ENCODE measurements around the gene GTF3C6.

GTF3C6 gene

GRCh38 chr6:110976575-110976974, 18.1 kb downstream of the GTF3C6 start:
- Histone ChIP-seq H3K4me3 (ENCODE audit: insufficient read depth, low read depth, low read length, poor library complexity, severe bottlenecking) (no peak overlapping the region), H3K27me3 (replicated peaks; ENCODE audit: control insufficient read depth, insufficient read depth, low read length, poor library complexity, severe bottlenecking) (no peaks in the 10 kb centered on the region), H3K36me3 (ENCODE audit: control insufficient read depth, insufficient read depth, low read length) (no peaks in the 10 kb centered on the region), H3K27ac (ENCODE audit: insufficient read depth, low read length, poor library complexity, severe bottlenecking) (no peak overlapping the region), H3K9me3 (ENCODE audit: control insufficient read depth, low read length) (no peaks in the 10 kb centered on the region), H3K4me1 (ENCODE audit: control insufficient read depth, insufficient read depth, low read length, poor library complexity, severe bottlenecking) (peaks cover 5% of the 10 kb centered on the region)
- no peak for DNase-seq

DNA sequence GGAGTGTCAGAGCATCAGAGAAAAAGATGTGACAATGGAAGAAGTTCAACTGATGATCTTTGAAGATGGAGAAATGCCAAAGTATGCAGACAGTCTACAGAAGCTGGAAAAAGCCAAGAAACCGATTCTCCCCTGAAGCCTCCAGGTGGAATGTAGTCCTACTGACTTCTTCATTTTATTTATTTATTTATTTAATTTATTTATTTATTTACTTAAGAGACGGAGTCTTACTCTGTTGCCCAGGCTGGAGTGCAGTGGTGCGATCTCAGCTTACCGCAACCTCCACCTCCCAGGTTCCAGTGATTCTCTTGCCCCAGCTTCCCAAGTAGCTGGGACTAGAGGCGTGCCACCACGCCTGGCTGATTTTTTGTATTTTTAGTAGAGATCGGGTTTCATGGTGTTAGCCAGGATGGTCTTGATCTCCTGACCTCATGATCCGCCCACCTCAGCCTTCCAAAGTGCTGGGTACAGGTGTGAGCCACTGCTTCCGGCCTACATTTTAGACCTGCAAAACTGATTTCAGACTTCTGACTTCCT, 21.1 kb downstream of the GTF3C6 start:
- Histone ChIP-seq H3K4me1 (ENCODE audit: control insufficient read depth, insufficient read depth, low read length, poor library complexity, severe bottlenecking) (peaks cover 13% of the 10 kb centered on the region), H3K9me3 (ENCODE audit: control insufficient read depth, low read length) (no peaks in the 10 kb centered on the region), H3K27ac (ENCODE audit: insufficient read depth, low read length, poor library complexity, severe bottlenecking) (no peak overlapping the region), H3K4me3 (ENCODE audit: insufficient read depth, low read depth, low read length, poor library complexity, severe bottlenecking) (no peak overlapping the region), H3K36me3 (ENCODE audit: control insufficient read depth, insufficient read depth, low read length) (no peaks in the 10 kb centered on the region), H3K27me3 (replicated peaks; ENCODE audit: control insufficient read depth, insufficient read depth, low read length, poor library complexity, severe bottlenecking) (no peaks in the 10 kb centered on the region)
- DNase-seq = no peak

- Histone ChIP-seq H3K4me1 (ENCODE audit: control insufficient read depth, insufficient read depth, low read length, poor library complexity, severe bottlenecking) (peaks cover 13% of the 10 kb centered on the region), H3K4me3 (ENCODE audit: insufficient read depth, low read depth, low read length, poor library complexity, severe bottlenecking) (no peak overlapping the region), H3K36me3 (ENCODE audit: control insufficient read depth, insufficient read depth, low read length) (no peaks in the 10 kb centered on the region), H3K9me3 (ENCODE audit: control insufficient read depth, low read length) (no peaks in the 10 kb centered on the region), H3K27ac (ENCODE audit: insufficient read depth, low read length, poor library complexity, severe bottlenecking) (no peak overlapping the region), H3K27me3 (replicated peaks; ENCODE audit: control insufficient read depth, insufficient read depth, low read length, poor library complexity, severe bottlenecking) (no peaks in the 10 kb centered on the region)
- DNase-seq = no peak
Measured at GRCh38 chr6:110980227-110980626, 21.7 kb downstream of the GTF3C6 start.

GRCh38 chr6:110980648-110981047, 22.1 kb downstream of the GTF3C6 start:
- Histone ChIP-seq H3K36me3 (ENCODE audit: control insufficient read depth, insufficient read depth, low read length) (no peaks in the 10 kb centered on the region), H3K9me3 (ENCODE audit: control insufficient read depth, low read length) (no peaks in the 10 kb centered on the region), H3K4me3 (ENCODE audit: insufficient read depth, low read depth, low read length, poor library complexity, severe bottlenecking) (no peak overlapping the region), H3K4me1 (ENCODE audit: control insufficient read depth, insufficient read depth, low read length, poor library complexity, severe bottlenecking) (peaks cover 13% of the 10 kb centered on the region), H3K27ac (ENCODE audit: insufficient read depth, low read length, poor library complexity, severe bottlenecking) (no peak overlapping the region), H3K27me3 (replicated peaks; ENCODE audit: control insufficient read depth, insufficient read depth, low read length, poor library complexity, severe bottlenecking) (no peaks in the 10 kb centered on the region)
- DNase-seq = no peak

- peak overlapping the region; percentile 93 for H3K27ac ChIP-seq (ENCODE audit: insufficient read depth, low read length, poor library complexity, severe bottlenecking)
- no peak for DNase-seq
- peak overlapping the region; percentile 98 for H3K4me3 ChIP-seq (ENCODE audit: insufficient read depth, low read depth, low read length, poor library complexity, severe bottlenecking)
- no peaks in the 10 kb centered on the region for H3K9me3 ChIP-seq (ENCODE audit: control insufficient read depth, low read length)
- H3K4me1 ChIP-seq (ENCODE audit: control insufficient read depth, insufficient read depth, low read length, poor library complexity, severe bottlenecking) = peaks cover 13% of the 10 kb centered on the region
- peaks cover 4% of the 10 kb centered on the region for H3K36me3 ChIP-seq (ENCODE audit: control insufficient read depth, insufficient read depth, low read length)
- H3K27me3 ChIP-seq (replicated peaks; ENCODE audit: control insufficient read depth, insufficient read depth, low read length, poor library complexity, severe bottlenecking) = no peaks in the 10 kb centered on the region
Measured at GRCh38 chr6:110981202-110981600, 22.7 kb downstream of the GTF3C6 start.

GRCh38 chr6:110990840-110991576, 32.5 kb downstream of the GTF3C6 start:
- no peaks in the 10 kb centered on the region for H3K4me1 ChIP-seq (ENCODE audit: control insufficient read depth, insufficient read depth, low read length, poor library complexity, severe bottlenecking)
- H3K9me3 ChIP-seq (ENCODE audit: control insufficient read depth, low read length) = no peaks in the 10 kb centered on the region
- H3K4me3 ChIP-seq (ENCODE audit: insufficient read depth, low read depth, low read length, poor library complexity, severe bottlenecking) = no peak overlapping the region
- H3K36me3 ChIP-seq (ENCODE audit: control insufficient read depth, insufficient read depth, low read length) = peaks cover 14% of the 10 kb centered on the region
- no peak overlapping the region for H3K27ac ChIP-seq (ENCODE audit: insufficient read depth, low read length, poor library complexity, severe bottlenecking)
- H3K27me3 ChIP-seq (replicated peaks; ENCODE audit: control insufficient read depth, insufficient read depth, low read length, poor library complexity, severe bottlenecking) = no peaks in the 10 kb centered on the region
- no peak for DNase-seq

GRCh38 chr6:110996691-110997090, 38.2 kb downstream of the GTF3C6 start:
- Histone ChIP-seq H3K4me3 (ENCODE audit: insufficient read depth, low read depth, low read length, poor library complexity, severe bottlenecking) (no peak overlapping the region), H3K4me1 (ENCODE audit: control insufficient read depth, insufficient read depth, low read length, poor library complexity, severe bottlenecking) (no peaks in the 10 kb centered on the region), H3K9me3 (ENCODE audit: control insufficient read depth, low read length) (no peaks in the 10 kb centered on the region), H3K27me3 (replicated peaks; ENCODE audit: control insufficient read depth, insufficient read depth, low read length, poor library complexity, severe bottlenecking) (no peaks in the 10 kb centered on the region), H3K27ac (ENCODE audit: insufficient read depth, low read length, poor library complexity, severe bottlenecking) (no peak overlapping the region), H3K36me3 (ENCODE audit: control insufficient read depth, insufficient read depth, low read length) (peaks cover 32% of the 10 kb centered on the region)
- no peak for DNase-seq

- no peaks in the 10 kb centered on the region for H3K9me3 ChIP-seq (ENCODE audit: control insufficient read depth, low read length)
- no peaks in the 10 kb centered on the region for H3K4me1 ChIP-seq (ENCODE audit: control insufficient read depth, insufficient read depth, low read length, poor library complexity, severe bottlenecking)
- H3K27me3 ChIP-seq (replicated peaks; ENCODE audit: control insufficient read depth, insufficient read depth, low read length, poor library complexity, severe bottlenecking) = no peaks in the 10 kb centered on the region
- no peak for DNase-seq
- H3K36me3 ChIP-seq (ENCODE audit: control insufficient read depth, insufficient read depth, low read length) = peaks cover 36% of the 10 kb centered on the region
- H3K4me3 ChIP-seq (ENCODE audit: insufficient read depth, low read depth, low read length, poor library complexity, severe bottlenecking) = no peak overlapping the region
- no peak overlapping the region for H3K27ac ChIP-seq (ENCODE audit: insufficient read depth, low read length, poor library complexity, severe bottlenecking)
Measured at GRCh38 chr6:110999634-111000270, 41.2 kb downstream of the GTF3C6 start.

DNA sequence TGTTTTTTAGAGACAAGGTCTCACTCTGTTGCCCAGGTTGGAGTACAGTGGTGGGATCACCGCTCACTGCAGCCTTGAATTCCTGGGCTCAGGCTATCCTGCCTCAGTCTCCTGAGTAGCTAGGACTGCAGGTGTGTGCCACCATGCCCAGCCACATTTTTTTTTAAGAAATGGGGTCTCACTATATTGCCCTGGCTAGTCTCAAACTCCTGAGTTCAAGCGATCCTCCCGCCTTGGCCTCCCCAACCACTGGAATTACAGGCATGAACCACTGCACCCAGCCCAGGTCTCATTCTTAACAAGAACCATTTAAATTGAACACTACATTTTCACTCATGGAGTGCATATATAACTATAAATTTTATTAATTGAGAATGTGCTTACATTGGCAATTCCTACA, 43.8 kb downstream of the GTF3C6 start:
- DNase-seq = no peak
- no peaks in the 10 kb centered on the region for H3K27me3 ChIP-seq (replicated peaks; ENCODE audit: control insufficient read depth, insufficient read depth, low read length, poor library complexity, severe bottlenecking)
- no peaks in the 10 kb centered on the region for H3K9me3 ChIP-seq (ENCODE audit: control insufficient read depth, low read length)
- H3K27ac ChIP-seq (ENCODE audit: insufficient read depth, low read length, poor library complexity, severe bottlenecking) = no peak overlapping the region
- H3K4me3 ChIP-seq (ENCODE audit: insufficient read depth, low read depth, low read length, poor library complexity, severe bottlenecking) = no peak overlapping the region
- peaks cover 38% of the 10 kb centered on the region for H3K36me3 ChIP-seq (ENCODE audit: control insufficient read depth, insufficient read depth, low read length)
- H3K4me1 ChIP-seq (ENCODE audit: control insufficient read depth, insufficient read depth, low read length, poor library complexity, severe bottlenecking) = no peaks in the 10 kb centered on the region

Measured in effector memory CD4-positive, alpha-beta T cell (primary cell).